ENCODE measurements around the gene PARP15. TPM values are rescaled to one million over a fixed set of nuclear protein-coding genes. Genes with fewer than 3 reads are reported as not detected.
A peak's percentile ranks its signal among the peaks of the same experiment; 100 is the strongest.

The PARP15 gene
- total RNA-seq, 2 experiments from 2014 or later, result 0.70 to 3.4 TPM

GRCh38 chr3:122620399-122620798 lies 42.9 kb downstream of the PARP15 start:
- Histone ChIP-seq H3K79me2 (ENCODE audit: insufficient read depth, low read depth, low read length) (no peaks in the 10 kb centered on the region), H2AFZ (ENCODE audit: low read length) (peak overlapping the region; percentile 45; the same call in 1 of the 2 replicates), H3K4me2 (ENCODE audit: low read length) (no peak overlapping the region), H3K9me2 (ENCODE audit: insufficient read depth, low read length) (no peaks in the 10 kb centered on the region), H3K9me3 (ENCODE audit: low read length) (no peaks in the 10 kb centered on the region), H3K4me3 (ENCODE audit: low read depth, low read length, poor library complexity, severe bottlenecking) (no peak overlapping the region), H4K20me1 (ENCODE audit: insufficient read depth, low read length) (no peaks in the 10 kb centered on the region), H3K4me1 (ENCODE audit: insufficient read depth, low read length, poor library complexity, severe bottlenecking) (peaks cover 25% of the 10 kb centered on the region), H3K36me3 (ENCODE audit: insufficient read depth, low read length) (no peaks in the 10 kb centered on the region), H3K27ac (ENCODE audit: low read depth, low read length, poor library complexity, severe bottlenecking) (no peak overlapping the region)
- no peak for DNase-seq (ENCODE audit: low spot score)
- ChIA-PET CTCF (ENCODE audit: unreplicated experiment) (interaction anchor here (1.2 kb wide), 1 partner anchor 11 kb away, joined by 3 read pairs; no protein-coding TSS in a partner anchor), POLR2A (interaction anchor here (1.1 to 1.3 kb wide), 4 partner anchors 21 to 59 kb away, joined by 3 to 8 read pairs (median 4); no protein-coding TSS in a partner anchor)
- no TSS peak for BruUV-seq (replicated peaks)
- TF ChIP-seq EZH2phosphoT487 (IDR thresholded peaks at IDR 0.05; ENCODE audit: borderline replicate concordance, low read depth, low read length), result no peak
- TF ChIP-seq, protein P1, sequence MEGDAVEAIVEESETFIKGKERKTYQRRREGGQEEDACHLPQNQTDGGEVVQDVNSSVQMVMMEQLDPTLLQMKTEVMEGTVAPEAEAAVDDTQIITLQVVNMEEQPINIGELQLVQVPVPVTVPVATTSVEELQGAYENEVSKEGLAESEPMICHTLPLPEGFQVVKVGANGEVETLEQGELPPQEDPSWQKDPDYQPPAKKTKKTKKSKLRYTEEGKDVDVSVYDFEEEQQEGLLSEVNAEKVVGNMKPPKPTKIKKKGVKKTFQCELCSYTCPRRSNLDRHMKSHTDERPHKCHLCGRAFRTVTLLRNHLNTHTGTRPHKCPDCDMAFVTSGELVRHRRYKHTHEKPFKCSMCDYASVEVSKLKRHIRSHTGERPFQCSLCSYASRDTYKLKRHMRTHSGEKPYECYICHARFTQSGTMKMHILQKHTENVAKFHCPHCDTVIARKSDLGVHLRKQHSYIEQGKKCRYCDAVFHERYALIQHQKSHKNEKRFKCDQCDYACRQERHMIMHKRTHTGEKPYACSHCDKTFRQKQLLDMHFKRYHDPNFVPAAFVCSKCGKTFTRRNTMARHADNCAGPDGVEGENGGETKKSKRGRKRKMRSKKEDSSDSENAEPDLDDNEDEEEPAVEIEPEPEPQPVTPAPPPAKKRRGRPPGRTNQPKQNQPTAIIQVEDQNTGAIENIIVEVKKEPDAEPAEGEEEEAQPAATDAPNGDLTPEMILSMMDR (conservative IDR thresholded peaks at IDR 0.05; ENCODE audit: low read length), result no peak
- intact Hi-C loops (cut with micrococcal nuclease; ENCODE audit: unreplicated experiment), result no loop called here

GRCh38 chr3:122621112-122621511 lies 43.7 kb downstream of the PARP15 start:
- ChIA-PET CTCF (ENCODE audit: unreplicated experiment) (interaction anchor here (1.2 kb wide), 1 partner anchor 10 kb away, joined by 3 read pairs; no protein-coding TSS in a partner anchor), POLR2A (interaction anchor here (0.8 to 1.3 kb wide), 6 partner anchors 10 to 59 kb away, joined by 3 to 8 read pairs (median 3); no protein-coding TSS in a partner anchor)
- Histone ChIP-seq H3K4me2 (ENCODE audit: low read length) (peak overlapping the region; percentile 54), H3K36me3 (ENCODE audit: insufficient read depth, low read length) (no peaks in the 10 kb centered on the region), H3K4me3 (ENCODE audit: low read depth, low read length, poor library complexity, severe bottlenecking) (no peak overlapping the region), H3K27ac (ENCODE audit: low read depth, low read length, poor library complexity, severe bottlenecking) (peak overlapping the region; percentile 25), H4K20me1 (ENCODE audit: insufficient read depth, low read length) (no peaks in the 10 kb centered on the region), H3K79me2 (ENCODE audit: insufficient read depth, low read depth, low read length) (no peaks in the 10 kb centered on the region), H2AFZ (ENCODE audit: low read length) (peak overlapping the region; percentile 80; the same call in 1 of the 2 replicates), H3K4me1 (ENCODE audit: insufficient read depth, low read length, poor library complexity, severe bottlenecking) (peaks cover 25% of the 10 kb centered on the region), H3K9me3 (ENCODE audit: low read length) (no peaks in the 10 kb centered on the region), H3K9me2 (ENCODE audit: insufficient read depth, low read length) (no peaks in the 10 kb centered on the region)
- TF ChIP-seq EZH2phosphoT487 (IDR thresholded peaks at IDR 0.05; ENCODE audit: borderline replicate concordance, low read depth, low read length), result no peak
- TF ChIP-seq, protein P1 (conservative IDR thresholded peaks at IDR 0.05; ENCODE audit: low read length), result no peak
- intact Hi-C loops (cut with micrococcal nuclease; ENCODE audit: unreplicated experiment), result no loop called here
- peak; percentile 57 for DNase-seq (ENCODE audit: low spot score)
- no TSS peak for BruUV-seq (replicated peaks)

GRCh38 chr3:122623031-122623829 lies 45.8 kb downstream of the PARP15 start:
- Histone ChIP-seq H3K4me3 (ENCODE audit: low read depth, low read length, poor library complexity, severe bottlenecking) (no peak overlapping the region), H3K9me2 (ENCODE audit: insufficient read depth, low read length) (no peaks in the 10 kb centered on the region), H2AFZ (ENCODE audit: low read length) (no peak overlapping the region), H3K27ac (ENCODE audit: low read depth, low read length, poor library complexity, severe bottlenecking) (no peak overlapping the region), H3K4me1 (ENCODE audit: insufficient read depth, low read length, poor library complexity, severe bottlenecking) (peaks cover 16% of the 10 kb centered on the region), H4K20me1 (ENCODE audit: insufficient read depth, low read length) (no peaks in the 10 kb centered on the region), H3K79me2 (ENCODE audit: insufficient read depth, low read depth, low read length) (no peaks in the 10 kb centered on the region), H3K9me3 (ENCODE audit: low read length) (no peaks in the 10 kb centered on the region), H3K4me2 (ENCODE audit: low read length) (no peak overlapping the region), H3K36me3 (ENCODE audit: insufficient read depth, low read length) (no peaks in the 10 kb centered on the region)
- intact Hi-C loops (cut with micrococcal nuclease; ENCODE audit: unreplicated experiment), result no loop called here
- CTCF ChIA-PET (ENCODE audit: unreplicated experiment), result no interaction called here
- no peak for DNase-seq (ENCODE audit: low spot score)
- TF ChIP-seq EZH2phosphoT487 (IDR thresholded peaks at IDR 0.05; ENCODE audit: borderline replicate concordance, low read depth, low read length), result no peak
- TF ChIP-seq, protein P1 (conservative IDR thresholded peaks at IDR 0.05; ENCODE audit: low read length), result no peak
- POLR2A ChIA-PET, result no interaction called here
- BruUV-seq (replicated peaks), result no TSS peak
